T47D (cell line): Measurements from ENCODE around the gene PUS7.
"Not testable (repeated sequence)": the region's sequence is repeated elsewhere in the genome, so short reads cannot be mapped to it uniquely, and the experiment has no call there.

Experiments used
- DNase-seq, 2 experiments: peaks; one replicate each; pipeline versions ENCODE4 v3.0.0 to v3.0.0-alpha.2; 2011 to 2012; ENCODE audit warnings: low read depth in 1 of 2, low spot score in 1 of 2
- JUND ChIP-seq: IDR thresholded peaks from 2 replicates; pipeline ENCODE4 v1.6.1; 2012; ENCODE audit warnings: low read depth
- in situ Hi-C: cut with HindIII; loops from 2 replicates; pipeline ENCODE4 v1.10.0; 2016; ENCODE audit warnings: low sequenced_read_pairs, low pct_unique_long_range_greater_than_20kb

The PUS7 gene

GRCh38 chr7:105521717-105522463, at the start of gene PUS7:
Gene PUS7 (minus strand): TSS chr7:105522271. CDS start chr7:105508512, 13,759 bp downstream.
- peak; percentile 65 to 89 for DNase-seq
- no peak for TF ChIP-seq JUND
- in situ Hi-C loops, result no loop called here

- in situ Hi-C loops, result no loop called here
- TF ChIP-seq JUND, result no peak
- no peak for DNase-seq
These were observed 45.8 kb upstream of the PUS7 start for GRCh38 chr7:105567821-105568220.

DNA sequence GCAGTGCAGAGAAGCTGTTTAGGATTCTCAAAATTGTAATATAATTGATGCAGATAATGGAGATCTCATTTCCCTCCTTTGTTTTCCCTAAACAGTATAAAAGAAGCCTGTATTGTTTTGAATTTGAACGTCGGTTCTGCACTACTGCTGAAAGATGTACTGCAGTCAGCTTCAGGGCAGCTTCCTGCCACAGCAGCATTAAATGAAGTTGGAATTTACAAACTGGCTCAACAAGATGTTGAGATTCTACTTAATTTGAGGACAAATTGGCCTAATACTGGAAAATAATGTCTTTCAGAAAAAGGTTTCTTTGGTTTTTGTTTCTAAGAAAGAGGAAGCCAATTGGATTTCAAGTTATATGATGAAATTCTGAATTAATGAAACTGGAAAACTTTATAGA, 45.0 kb upstream of the PUS7 start:
- in situ Hi-C loops, result no loop called here
- no peak for TF ChIP-seq JUND
- no peak for DNase-seq

- DNase-seq, result no peak
- in situ Hi-C loops, result no loop called here
- no peak for TF ChIP-seq JUND
These were observed 43.1 kb upstream of the PUS7 start for GRCh38 chr7:105565190-105565589.

DNA sequence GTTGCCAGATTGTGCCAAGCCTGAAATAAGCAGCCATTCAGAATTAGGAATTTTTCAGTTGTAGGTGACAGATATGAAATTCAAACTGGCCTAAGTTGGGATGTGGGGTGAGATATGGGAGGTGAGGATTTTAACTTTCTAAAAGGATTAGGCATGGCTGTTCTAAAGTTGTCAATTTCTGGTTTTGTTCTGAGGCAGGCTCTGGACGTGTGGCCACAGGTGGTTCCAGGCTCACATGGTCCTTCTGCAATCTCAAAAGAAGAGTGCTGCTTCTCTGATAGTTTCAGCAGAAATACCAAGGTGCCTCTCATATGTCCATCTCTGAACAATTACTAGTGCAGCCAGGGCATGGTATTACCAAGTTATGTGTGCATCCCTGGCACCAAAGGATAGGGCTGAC, 37.9 kb upstream of the PUS7 start:
- TF ChIP-seq JUND, result no peak
- in situ Hi-C loops, result no loop called here
- DNase-seq, result no peak

GRCh38 chr7:105538339-105538738, 16.3 kb upstream of the PUS7 start:
- no peak for TF ChIP-seq JUND
- DNase-seq, result no peak
- in situ Hi-C loops, result no loop called here

- in situ Hi-C loops, result no loop called here
- no peak for DNase-seq
- TF ChIP-seq JUND, result no peak
These were observed 10.8 kb upstream of the PUS7 start for GRCh38 chr7:105532709-105533460.

GRCh38 chr7:105531792-105532671, 10.0 kb upstream of the PUS7 start, which contains the start of gene RINT1:
Gene RINT1 (plus strand): TSS chr7:105532201. CDS start chr7:105532316, 115 bp downstream.
- in situ Hi-C loops, result no loop called here
- DNase-seq, result peak; percentile 28 to 89
- TF ChIP-seq JUND, result no peak

- no peak for DNase-seq
- in situ Hi-C loops, result no loop called here
- TF ChIP-seq JUND, result no peak
These were observed 8.5 kb upstream of the PUS7 start for GRCh38 chr7:105530546-105530945.

GRCh38 chr7:105530126-105530525, 8.1 kb upstream of the PUS7 start:
- DNase-seq, result no peak
- no peak for TF ChIP-seq JUND
- in situ Hi-C loops, result no loop called here

GRCh38 chr7:105527737-105528136, 5.7 kb upstream of the PUS7 start:
- DNase-seq, in situ Hi-C loops: not testable (repeated sequence)

DNA sequence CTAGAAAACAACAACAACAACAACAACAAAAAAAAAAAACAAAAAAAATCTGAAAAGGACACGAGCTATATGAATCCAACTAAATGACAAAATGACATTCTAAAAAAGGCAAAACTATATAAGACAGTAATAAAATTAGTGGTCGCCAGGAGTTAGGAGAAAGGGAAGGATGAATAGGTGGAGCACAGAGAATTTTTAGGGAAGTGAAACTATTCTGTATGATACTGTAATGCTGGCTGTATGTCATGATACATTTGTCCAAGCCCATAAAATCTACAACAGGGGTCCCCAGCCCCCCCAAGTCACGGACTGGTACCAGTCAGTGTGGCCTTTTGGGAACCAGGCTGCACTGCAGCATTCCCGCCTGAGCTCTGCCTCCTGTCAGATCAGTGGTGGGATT, 2.8 kb upstream of the PUS7 start:
- no peak for TF ChIP-seq JUND
- no peak for DNase-seq
- in situ Hi-C loops, result no loop called here

GRCh38 chr7:105524423-105524822, 2.4 kb upstream of the PUS7 start:
- DNase-seq, in situ Hi-C loops: not testable (repeated sequence)
